Suprapubic skin (tissue), 4 donors: ENCODE data around the gene PCIF1.

Experiments
- EP300 ChIP-seq: sonication (generic); formaldehyde crosslinking; IDR thresholded peaks from one replicate; pipeline ENCODE4 v1.6.1; 2017; ENCODE audit warnings: antibody characterized with exemption
- POLR2A ChIP-seq, 2 donors: fragments of 450-650 bp; IDR thresholded peaks; one replicate each; pipeline ENCODE4 v1.6.1; 2017; ENCODE audit warnings: antibody characterized with exemption in 2 of 2, mild to moderate bottlenecking in 2 of 2, moderate library complexity in 2 of 2
- POLR2AphosphoS5 ChIP-seq, 3 donors: sonication (generic); formaldehyde crosslinking; IDR thresholded peaks; one replicate each; pipeline ENCODE4 v1.6.1; 2017; ENCODE audit warnings: antibody characterized with exemption in 3 of 3
- TF ChIP-seq, protein P1 (sequence below), 2 donors: fragments of 200-600 bp in 1 of 2; fragments of 450-650 bp in 1 of 2; sonication (generic) in 1 of 2; IDR thresholded peaks; one replicate each; pipeline ENCODE4 v1.5.1; 2016 to 2019; ENCODE audit warnings: antibody characterized with exemption in 2 of 2, mild to moderate bottlenecking in 1 of 2, moderate library complexity in 1 of 2

- TF ChIP-seq, protein P1, sequence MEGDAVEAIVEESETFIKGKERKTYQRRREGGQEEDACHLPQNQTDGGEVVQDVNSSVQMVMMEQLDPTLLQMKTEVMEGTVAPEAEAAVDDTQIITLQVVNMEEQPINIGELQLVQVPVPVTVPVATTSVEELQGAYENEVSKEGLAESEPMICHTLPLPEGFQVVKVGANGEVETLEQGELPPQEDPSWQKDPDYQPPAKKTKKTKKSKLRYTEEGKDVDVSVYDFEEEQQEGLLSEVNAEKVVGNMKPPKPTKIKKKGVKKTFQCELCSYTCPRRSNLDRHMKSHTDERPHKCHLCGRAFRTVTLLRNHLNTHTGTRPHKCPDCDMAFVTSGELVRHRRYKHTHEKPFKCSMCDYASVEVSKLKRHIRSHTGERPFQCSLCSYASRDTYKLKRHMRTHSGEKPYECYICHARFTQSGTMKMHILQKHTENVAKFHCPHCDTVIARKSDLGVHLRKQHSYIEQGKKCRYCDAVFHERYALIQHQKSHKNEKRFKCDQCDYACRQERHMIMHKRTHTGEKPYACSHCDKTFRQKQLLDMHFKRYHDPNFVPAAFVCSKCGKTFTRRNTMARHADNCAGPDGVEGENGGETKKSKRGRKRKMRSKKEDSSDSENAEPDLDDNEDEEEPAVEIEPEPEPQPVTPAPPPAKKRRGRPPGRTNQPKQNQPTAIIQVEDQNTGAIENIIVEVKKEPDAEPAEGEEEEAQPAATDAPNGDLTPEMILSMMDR (IDR thresholded peaks at IDR 0.05): no peak
- TF ChIP-seq POLR2A (IDR thresholded peaks at IDR 0.05) (no peak), POLR2AphosphoS5 (IDR thresholded peaks at IDR 0.05) (no peak), EP300 (no peak)
These were observed 24.1 kb downstream of the PCIF1 start for GRCh38 chr20:45958593-45958992.
